Large intestine (tissue), 3 donors: ENCODE data around the gene ACSS1. TPM values are rescaled to one million over a fixed set of nuclear protein-coding genes. Genes with fewer than 3 reads are reported as not detected.
A peak's percentile ranks its signal among the peaks of the same experiment; 100 is the strongest.
"Not testable (repeated sequence)": the region's sequence is repeated elsewhere in the genome, so short reads cannot be mapped to it uniquely, and the experiment has no call there.

ENCODE experiments used
- DNase-seq, 2 donors: peaks; one replicate each; pipeline versions ENCODE4 v3.0.0 to v3.0.0-alpha.2; 2013
- H3K27ac ChIP-seq: one replicate; pipeline ENCODE4 v1.5.1; 2013; ENCODE audit warnings: low read length
- H3K27me3 ChIP-seq: 2 replicates; pipeline ENCODE4 v1.6.1; 2013; ENCODE audit warnings: low read length; ENCODE audit not compliant: control insufficient read depth, insufficient read depth
- H3K36me3 ChIP-seq: 2 replicates; pipeline ENCODE4 v1.6.1; 2013; ENCODE audit warnings: low read length; ENCODE audit not compliant: control insufficient read depth, insufficient read depth
- H3K4me1 ChIP-seq: one replicate; pipeline ENCODE4 v1.6.1; 2013; ENCODE audit warnings: low read length; ENCODE audit not compliant: control insufficient read depth, insufficient read depth
- H3K4me3 ChIP-seq: one replicate; pipeline ENCODE4 v1.5.1; 2013; ENCODE audit warnings: low read length
- H3K9me3 ChIP-seq: one replicate; pipeline ENCODE4 v1.6.1; 2013; ENCODE audit warnings: mild to moderate bottlenecking, low read depth, low read length, moderate library complexity; ENCODE audit not compliant: control insufficient read depth
- WGBS: methylation state at CpG from one replicate; pipeline ENCODE4 v1.1.5; 2013; ENCODE audit warnings: low lambda C conversion rate; ENCODE audit not compliant: insufficient coverage; 5-methylcytosine and 5-hydroxymethylcytosine counted together
- polyA plus RNA-seq: library from polyadenylated mRNA; unstranded; fragments of 120-200 nt; gene quantifications from one replicate; pipeline ENCODE4 v1.2.1, GENCODE V29; 2013

The ACSS1 gene
- polyA plus RNA-seq, 1 donor = 102 TPM

DNA sequence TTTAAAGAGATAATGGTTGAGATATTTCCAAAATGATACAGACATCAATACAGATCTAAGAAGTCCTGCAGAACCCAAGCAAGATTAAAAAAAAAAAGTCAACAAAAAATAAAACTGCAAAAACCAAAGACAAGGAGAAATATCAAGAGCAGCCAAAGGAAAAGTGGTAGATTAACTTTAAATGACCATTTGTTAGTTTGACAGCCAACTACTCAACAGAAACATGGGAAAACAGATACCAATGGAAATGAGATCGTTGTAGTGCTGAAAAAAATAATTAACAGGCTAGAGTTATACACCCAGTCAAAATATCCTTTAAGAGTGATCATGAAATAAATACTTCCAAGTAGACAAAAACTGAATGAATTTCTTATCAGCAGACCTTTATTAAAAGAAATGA, 54.9 kb downstream of the ACSS1 start:
- Histone ChIP-seq H3K9me3 (no peaks in the 10 kb centered on the region), H3K36me3 (peaks cover 38% of the 10 kb centered on the region), H3K27ac (no peak overlapping the region), H3K4me1 (peaks cover 19% of the 10 kb centered on the region), H3K27me3 (no peaks in the 10 kb centered on the region), H3K4me3 (no peak overlapping the region)
- WGBS = no CpG with 5 or more reads among the region's 1 CpG
- no peak for DNase-seq

DNA sequence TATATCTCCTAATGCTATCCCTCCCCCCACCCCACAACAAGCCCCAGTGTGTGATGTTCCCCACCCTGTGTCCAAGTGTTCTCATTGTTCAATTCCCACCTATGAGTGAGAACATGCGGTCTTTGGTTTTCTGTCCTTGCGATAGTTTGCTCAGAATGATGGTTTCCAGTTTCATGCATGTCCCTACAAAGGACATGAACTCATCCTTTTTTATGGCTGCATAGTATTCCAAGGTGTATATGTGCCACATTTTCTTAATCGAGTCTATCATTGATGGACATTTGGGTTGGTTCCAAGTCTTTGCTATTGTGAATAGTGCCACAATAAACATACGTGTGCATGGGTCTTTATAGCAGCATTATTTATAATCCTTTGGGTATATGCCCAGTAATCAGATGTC, 56.6 kb downstream of the ACSS1 start:
- not testable (repeated sequence) for DNase-seq, H3K4me3 ChIP-seq, H3K27ac ChIP-seq, H3K9me3 ChIP-seq, H3K27me3 ChIP-seq
- peaks cover 27% of the 10 kb centered on the region for H3K4me1 ChIP-seq
- WGBS = no CpG with 5 or more reads among the region's 4 CpGs
- peaks cover 21% of the 10 kb centered on the region for H3K36me3 ChIP-seq

DNA sequence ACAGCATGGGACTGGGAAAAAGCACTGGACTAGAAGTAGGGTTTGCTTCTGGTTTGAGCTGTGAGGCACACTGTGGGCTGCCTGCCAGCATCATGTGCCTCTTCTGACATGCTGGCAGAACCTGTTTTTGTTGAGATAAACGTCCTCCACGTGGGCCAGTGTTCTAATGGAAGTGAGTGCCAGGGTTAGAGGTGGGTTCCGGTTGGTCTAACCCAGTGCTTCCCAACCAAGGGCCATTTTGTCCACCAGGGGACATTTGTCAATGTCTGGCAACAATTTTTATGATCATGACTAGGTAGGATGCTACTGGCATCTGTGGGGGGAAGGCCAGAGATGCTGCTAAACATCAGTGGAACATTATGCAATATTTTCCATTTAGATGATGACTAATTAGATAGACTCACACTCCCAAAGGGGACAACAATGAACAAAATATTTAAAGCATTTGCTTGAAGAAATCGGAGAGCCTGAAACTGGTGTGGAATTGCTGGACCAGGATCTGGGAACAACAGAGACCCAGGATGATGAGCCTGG, 57.6 kb downstream of the ACSS1 start:
- H3K4me1 ChIP-seq = peaks cover 29% of the 10 kb centered on the region
- H3K27ac ChIP-seq = no peak overlapping the region
- no peaks in the 10 kb centered on the region for H3K9me3 ChIP-seq
- no peaks in the 10 kb centered on the region for H3K27me3 ChIP-seq
- no peak overlapping the region for H3K4me3 ChIP-seq
- peak; percentile 78 to 87 for DNase-seq
- no CpG with 5 or more reads among the region's 4 CpGs for WGBS
- H3K36me3 ChIP-seq = peaks cover 12% of the 10 kb centered on the region

DNA sequence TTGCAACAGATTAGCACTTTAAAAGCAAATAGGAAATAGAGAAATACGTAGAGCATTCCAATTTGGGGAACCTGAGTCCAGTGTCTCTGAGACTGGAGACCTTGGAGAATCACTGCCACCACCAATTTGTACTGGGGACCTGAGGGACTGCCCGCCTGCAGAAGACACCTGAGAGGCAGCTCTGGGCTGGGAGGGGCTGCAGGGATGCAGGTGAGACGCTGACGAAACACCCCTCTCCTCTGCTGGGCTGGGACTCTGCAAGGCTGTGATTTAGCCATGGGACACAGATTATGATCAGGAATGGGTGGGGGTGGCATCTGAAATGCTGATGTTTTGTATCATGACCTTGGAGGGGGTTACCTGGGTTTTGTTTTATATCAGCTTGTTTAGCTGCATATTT, 58.4 kb downstream of the ACSS1 start:
- Histone ChIP-seq H3K27ac (no peak overlapping the region), H3K36me3 (peaks cover 9% of the 10 kb centered on the region), H3K9me3 (no peaks in the 10 kb centered on the region), H3K4me1 (peaks cover 36% of the 10 kb centered on the region), H3K27me3 (no peaks in the 10 kb centered on the region), H3K4me3 (no peak overlapping the region)
- WGBS = no CpG with 5 or more reads among the region's 4 CpGs
- DNase-seq = no peak

DNA sequence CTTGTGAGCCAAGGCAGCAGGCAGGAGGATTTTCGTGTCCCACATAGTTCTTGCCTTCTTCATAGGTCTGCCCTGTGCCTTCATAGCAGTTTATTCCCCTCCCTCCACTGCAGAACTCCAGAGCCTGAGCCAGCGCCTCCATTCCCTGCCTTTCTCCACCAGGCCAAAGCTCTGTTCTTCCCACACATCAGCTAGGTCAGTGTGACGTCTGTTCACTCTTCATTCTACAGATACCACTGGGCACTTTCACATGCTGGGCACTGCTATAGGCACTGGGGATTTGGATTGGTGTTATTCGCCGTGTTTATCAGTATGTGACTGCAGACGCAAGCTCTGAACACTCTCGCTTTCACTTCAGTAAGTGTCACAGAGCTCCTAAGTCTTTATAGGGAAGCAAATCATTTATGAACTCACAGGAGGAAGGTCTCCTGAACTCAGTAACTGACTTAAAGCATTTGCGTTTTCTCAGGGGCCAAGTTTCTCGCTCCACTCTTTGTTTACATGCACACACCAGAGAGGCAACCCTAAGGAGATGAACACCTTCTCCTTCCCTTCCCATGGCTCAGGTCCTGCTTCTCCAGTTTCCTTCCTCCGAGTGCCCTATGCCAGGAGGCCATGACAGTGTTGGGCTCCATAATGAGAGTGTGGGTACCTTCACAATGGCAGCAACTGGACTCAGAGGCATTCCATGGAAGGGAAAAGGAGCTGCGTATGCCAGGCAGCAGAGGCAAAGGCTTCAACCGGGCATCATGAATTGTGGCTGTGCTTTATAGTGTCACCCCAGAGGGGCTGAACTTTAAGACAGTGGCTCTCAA, 59.1 kb downstream of the ACSS1 start:
- no peaks in the 10 kb centered on the region for H3K27me3 ChIP-seq
- no peaks in the 10 kb centered on the region for H3K9me3 ChIP-seq
- peak; percentile 55 to 67 for DNase-seq
- H3K4me3 ChIP-seq = no peak overlapping the region
- WGBS = no CpG with 5 or more reads among the region's 12 CpGs
- H3K36me3 ChIP-seq = peaks cover 4% of the 10 kb centered on the region
- peaks cover 39% of the 10 kb centered on the region for H3K4me1 ChIP-seq
- no peak overlapping the region for H3K27ac ChIP-seq

DNA sequence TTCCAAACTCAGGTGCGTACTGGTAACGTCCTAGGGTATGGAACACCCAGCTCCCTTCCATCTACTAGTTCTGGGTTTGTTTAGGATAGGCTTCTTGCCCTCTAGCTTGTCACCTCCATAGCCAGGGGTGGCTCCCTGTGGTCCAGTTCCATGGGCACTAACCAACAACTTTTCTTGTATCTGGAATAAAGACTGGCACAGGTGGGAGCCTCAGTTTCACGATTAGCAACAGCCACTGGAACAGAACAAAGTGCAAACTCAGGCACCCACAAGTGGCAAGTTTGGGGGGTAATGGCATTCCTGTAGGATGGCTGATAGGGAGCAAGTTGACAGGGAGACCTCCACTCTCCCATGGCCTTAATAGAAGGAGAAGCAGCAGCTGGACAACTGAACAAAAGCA, 59.8 kb downstream of the ACSS1 start:
- Histone ChIP-seq H3K27ac (no peak overlapping the region), H3K36me3 (peaks cover 4% of the 10 kb centered on the region), H3K9me3 (no peaks in the 10 kb centered on the region), H3K4me1 (peaks cover 39% of the 10 kb centered on the region), H3K27me3 (no peaks in the 10 kb centered on the region), H3K4me3 (no peak overlapping the region)
- no CpG with 5 or more reads among the region's 3 CpGs for WGBS
- DNase-seq = no peak

DNA sequence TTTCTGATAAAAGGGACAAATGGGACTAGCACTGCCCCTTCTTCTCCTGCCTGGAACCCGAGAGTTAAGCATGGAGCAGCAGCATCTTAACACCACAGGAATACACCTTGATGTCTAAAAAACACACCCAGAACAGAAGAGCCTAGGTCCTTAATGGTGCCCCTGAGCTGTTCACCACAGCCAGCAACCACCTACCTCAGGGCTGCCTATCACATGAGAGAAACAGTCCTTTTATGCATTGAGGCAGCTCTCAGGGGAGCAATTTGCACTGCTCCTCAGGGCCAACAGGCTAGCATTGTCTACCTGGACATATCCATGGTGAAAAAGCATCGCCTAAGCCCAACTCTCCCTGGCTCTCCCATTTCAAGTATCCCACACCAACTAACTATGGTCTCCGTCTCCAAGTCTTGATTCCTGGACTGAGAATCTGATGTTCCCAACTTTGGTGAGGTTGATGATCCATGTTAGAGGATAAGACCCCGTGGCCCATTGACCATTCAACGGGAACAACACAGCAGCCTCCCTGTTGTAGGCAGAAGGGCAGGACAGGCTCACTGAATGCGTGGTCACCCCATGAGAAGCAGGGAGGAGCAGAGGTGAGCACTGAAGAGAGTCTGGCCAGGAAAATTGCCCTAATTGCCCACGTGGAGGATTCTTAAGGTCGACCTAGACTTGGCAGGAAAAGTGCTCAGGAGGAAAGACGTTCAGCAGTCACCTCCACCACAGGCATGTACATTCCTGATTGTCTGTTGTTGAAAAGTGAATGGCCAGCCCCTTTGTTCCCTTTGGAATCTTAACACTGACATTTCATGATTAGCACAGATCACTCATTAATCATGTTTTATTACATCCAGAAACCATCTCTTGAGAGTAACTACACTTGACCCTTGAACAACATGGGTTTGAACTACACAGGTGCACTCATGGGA, 61.2 kb downstream of the ACSS1 start:
- Histone ChIP-seq H3K4me3 (no peak overlapping the region), H3K9me3 (no peaks in the 10 kb centered on the region), H3K36me3 (no peaks in the 10 kb centered on the region), H3K27ac (peak overlapping the region; percentile 25), H3K27me3 (no peaks in the 10 kb centered on the region), H3K4me1 (peaks cover 39% of the 10 kb centered on the region)
- no CpG with 5 or more reads among the region's 9 CpGs for WGBS
- peak; percentile 56 to 81 for DNase-seq

DNA sequence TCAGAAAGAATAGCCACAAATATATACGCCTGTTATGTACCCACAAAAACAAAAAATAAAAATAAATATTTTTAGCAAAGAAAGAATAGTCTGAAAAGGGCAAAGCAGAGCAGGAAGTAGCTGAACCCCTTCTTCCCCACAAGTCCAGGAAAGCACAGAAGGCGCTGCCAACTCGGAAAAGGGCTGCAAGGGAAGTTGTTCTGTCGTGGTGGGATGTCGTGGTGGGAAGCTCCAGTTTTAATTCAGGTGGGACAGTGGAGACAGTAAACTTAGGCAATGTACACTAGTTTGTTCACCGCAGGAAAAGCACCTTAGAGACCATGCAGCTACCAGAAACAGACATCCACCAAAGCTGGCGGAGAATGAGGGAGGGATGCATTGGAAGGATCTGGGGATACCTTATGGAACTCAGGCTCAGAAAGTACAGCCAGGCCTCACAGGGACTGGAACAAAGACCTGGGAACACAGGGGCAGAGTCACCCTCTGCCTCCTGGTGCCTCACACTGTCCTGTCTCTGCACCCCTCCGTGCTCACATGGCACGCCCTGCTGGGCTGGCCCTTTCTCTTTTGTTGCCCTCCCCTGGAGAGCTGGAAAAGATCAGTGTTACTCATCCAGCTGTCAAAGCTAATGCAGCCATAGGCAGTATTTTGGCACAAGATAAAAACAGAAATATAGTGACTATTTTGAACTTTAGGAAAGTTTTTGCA, 62.0 kb downstream of the ACSS1 start:
- no peaks in the 10 kb centered on the region for H3K36me3 ChIP-seq
- H3K4me3 ChIP-seq = no peak overlapping the region
- no peaks in the 10 kb centered on the region for H3K9me3 ChIP-seq
- no peak overlapping the region for H3K27ac ChIP-seq
- peak in 1 of 2 donors; percentile 34 for DNase-seq
- no peaks in the 10 kb centered on the region for H3K27me3 ChIP-seq
- peaks cover 39% of the 10 kb centered on the region for H3K4me1 ChIP-seq
- WGBS = 100% methylated on average over 1 of the region's 9 CpGs

DNA sequence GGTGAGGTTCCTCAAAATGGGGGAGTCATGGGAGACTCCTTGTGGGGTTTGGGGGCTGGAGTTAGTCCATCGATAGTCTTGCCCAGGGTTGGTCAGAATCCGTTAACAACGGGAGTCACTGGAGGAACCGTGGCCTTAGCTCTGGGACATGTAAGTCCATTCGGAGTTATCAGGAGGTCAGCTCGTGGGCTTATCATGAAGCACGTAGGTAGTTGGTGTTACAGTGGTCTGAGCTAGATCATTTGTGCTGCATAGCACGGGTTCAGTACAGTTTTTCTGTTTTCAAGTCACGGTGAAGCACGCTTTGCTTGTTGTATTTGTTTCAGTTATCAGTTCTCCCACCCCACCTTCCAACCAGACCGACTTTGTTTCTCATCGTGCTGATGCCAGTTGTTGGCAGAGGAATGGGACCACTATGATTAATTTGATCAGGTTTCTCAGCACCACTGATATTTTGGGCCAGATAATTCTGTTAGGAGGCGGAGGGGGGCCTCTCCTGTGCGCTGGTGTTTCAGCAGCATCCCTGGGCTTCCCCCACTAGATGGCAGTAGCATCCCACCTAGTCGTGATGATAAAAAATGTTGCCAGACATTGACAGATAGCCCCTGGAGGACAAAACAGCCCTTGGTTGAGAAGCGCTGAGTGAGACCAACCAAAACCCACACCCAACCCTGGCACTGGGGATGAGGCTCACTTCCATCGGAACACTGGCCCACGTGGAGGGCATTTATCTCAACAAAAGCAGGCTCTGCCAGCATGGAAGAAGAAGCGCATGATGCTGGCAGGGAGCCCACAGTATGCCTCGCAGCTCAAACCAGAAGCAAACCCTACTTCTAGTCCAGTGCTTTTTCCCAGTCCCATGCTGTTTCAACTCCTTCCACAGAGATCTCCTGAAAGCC, 63.2 kb downstream of the ACSS1 start:
- H3K27ac ChIP-seq = no peak overlapping the region
- H3K36me3 ChIP-seq = no peaks in the 10 kb centered on the region
- H3K9me3 ChIP-seq = no peaks in the 10 kb centered on the region
- no peaks in the 10 kb centered on the region for H3K27me3 ChIP-seq
- peaks cover 31% of the 10 kb centered on the region for H3K4me1 ChIP-seq
- 20% methylated on average over 1 of the region's 20 CpGs for WGBS
- no peak overlapping the region for H3K4me3 ChIP-seq
- DNase-seq = peak; percentile 58 to 63
